ENCODE results near the gene USP47.

USP47 gene, protein sequence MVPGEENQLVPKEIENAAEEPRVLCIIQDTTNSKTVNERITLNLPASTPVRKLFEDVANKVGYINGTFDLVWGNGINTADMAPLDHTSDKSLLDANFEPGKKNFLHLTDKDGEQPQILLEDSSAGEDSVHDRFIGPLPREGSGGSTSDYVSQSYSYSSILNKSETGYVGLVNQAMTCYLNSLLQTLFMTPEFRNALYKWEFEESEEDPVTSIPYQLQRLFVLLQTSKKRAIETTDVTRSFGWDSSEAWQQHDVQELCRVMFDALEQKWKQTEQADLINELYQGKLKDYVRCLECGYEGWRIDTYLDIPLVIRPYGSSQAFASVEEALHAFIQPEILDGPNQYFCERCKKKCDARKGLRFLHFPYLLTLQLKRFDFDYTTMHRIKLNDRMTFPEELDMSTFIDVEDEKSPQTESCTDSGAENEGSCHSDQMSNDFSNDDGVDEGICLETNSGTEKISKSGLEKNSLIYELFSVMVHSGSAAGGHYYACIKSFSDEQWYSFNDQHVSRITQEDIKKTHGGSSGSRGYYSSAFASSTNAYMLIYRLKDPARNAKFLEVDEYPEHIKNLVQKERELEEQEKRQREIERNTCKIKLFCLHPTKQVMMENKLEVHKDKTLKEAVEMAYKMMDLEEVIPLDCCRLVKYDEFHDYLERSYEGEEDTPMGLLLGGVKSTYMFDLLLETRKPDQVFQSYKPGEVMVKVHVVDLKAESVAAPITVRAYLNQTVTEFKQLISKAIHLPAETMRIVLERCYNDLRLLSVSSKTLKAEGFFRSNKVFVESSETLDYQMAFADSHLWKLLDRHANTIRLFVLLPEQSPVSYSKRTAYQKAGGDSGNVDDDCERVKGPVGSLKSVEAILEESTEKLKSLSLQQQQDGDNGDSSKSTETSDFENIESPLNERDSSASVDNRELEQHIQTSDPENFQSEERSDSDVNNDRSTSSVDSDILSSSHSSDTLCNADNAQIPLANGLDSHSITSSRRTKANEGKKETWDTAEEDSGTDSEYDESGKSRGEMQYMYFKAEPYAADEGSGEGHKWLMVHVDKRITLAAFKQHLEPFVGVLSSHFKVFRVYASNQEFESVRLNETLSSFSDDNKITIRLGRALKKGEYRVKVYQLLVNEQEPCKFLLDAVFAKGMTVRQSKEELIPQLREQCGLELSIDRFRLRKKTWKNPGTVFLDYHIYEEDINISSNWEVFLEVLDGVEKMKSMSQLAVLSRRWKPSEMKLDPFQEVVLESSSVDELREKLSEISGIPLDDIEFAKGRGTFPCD (N-terminal part only)

DNA sequence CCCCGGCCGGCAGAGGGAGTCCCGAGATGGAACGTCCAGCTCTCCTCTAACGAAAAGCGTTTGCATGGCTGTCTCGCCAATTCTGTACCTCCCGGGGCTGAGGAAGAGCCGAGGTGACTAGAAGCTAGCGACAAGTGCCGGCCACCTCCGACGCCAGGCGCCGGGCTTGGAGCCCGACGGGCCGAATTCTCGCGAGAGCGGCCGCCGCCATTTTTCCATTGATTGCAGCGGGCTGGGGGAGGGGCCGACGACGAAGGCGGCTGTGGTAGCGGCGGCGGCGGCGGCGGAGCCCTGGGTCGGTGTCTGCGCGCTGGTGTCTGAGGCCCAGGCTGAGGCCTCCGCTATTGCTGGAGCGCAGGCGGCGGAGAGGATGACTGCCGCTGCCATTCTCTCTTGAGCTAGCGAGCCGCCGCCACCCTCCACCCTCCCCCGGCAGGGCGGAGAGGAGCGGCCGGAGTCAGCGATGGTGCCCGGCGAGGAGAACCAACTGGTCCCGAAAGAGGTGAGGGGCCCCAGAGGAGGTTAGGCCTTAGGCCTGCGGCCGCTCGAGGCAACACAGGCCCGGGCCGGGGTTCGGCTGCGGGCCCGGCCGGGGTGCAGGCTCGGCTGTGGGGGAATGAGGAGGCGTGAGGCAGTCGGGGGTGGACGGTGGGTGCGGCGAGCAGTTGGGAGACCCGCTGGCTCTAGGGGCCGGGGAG lies at the start of gene USP47:
Gene USP47, plus strand, starts transcription at position 250 of the 698 bp plus-strand sequence. Its CDS starts 214 bp downstream, at position 464.
- ATAC-seq = peak; percentile 77

DNA sequence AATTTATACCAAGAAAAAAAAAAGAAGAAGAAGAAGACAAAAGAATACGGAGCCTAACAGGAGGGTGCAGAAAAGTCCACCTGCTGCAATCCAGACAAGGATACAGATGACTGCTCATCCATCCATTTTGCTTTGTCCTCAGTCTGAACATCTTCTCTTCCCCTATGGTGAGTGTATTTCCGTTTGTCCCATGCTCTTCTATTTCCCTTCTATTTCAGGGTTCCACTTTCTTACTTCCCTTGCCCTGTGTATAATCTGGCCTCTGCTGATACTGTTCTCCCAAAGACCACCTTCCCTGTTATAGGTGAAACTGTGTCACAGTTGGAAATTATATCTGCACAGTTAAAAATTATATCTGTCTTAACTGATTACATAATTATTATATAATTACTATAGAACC lies 48.7 kb upstream of the USP47 start:
- DNase-seq = no peak
- ATAC-seq = no peak

More for the DNA sequence above, at the start of gene USP47:
- peak; percentile 95 for DNase-seq

DNA sequence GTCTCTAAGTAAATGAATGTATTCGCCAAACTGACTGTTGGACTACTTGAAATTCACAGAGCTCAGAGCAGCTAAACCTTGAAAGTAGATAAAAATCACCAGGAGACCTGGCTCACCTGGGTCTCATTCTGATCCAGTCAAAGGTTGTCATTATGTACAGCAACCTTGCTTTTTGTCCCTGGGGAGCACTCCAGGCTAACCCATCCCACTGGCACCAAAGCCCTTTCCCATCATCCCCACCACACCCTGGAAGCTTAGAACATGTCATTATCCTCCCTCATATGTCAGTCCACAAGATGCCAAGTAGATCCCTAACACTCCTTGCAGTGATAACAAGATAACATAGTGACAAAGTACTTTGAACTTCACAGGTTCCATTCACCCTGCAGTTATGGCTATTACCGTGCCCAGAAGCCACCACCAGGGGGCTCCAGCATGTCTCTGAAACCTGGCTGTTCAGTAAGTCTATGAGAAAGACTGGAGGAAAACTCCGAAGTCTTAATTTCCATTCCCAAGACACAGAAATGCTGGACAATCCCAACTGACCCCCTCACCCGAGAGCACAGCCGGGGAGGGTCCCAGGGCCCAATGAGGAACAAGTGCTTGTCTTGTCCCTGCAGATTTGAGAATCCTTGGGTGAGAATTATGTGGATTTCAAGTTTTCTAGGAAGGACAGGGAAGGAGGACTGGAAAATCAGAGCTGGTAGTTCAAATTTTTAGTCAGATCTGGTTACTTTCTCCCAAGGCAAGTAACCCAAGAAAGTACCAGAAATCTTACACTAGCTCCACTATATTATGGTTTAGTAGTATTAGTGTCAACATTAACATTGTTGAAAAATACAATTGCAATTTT lies 43.0 kb upstream of the USP47 start:
- ATAC-seq = peak; percentile 72
- peak; percentile 72 for DNase-seq

DNA sequence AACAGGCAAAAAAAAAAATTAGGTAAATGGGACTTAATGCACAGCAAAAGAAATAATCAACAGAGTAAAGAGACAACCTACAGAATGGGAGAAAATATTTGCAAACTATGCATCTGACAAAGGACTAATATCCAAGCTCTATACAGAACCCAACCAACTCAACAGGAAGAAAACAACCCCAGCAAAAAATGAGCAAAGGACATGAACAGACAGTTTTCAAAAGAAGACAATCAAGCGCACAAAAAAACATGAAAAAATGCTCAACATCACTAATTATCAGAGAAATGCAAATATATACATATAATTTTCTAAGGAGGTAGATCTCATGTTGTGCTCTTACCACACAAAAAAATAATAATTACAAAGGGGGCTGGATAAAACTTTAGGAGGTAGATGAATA lies 36.5 kb upstream of the USP47 start:
- no peak for ATAC-seq
- no peak for DNase-seq

DNA sequence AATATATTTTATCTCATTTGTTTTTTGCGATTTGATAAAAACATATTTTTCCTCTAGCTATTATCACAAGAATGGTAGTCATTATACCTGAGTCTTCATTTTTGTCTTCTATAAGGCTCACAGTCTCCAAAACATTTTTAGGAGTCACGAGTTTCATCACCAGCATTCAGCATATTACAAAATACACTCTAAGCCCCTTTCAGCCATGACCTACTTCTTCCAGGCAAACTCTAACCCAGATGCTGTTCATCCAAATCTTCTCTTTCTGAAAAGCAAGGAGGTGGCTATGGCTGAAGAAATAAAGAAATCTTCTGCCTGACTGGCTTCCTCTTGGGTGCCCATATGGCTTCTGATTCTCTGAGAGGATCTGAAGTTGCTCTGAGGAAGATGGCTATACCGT lies 35.7 kb upstream of the USP47 start:
- no peak for DNase-seq

DNA sequence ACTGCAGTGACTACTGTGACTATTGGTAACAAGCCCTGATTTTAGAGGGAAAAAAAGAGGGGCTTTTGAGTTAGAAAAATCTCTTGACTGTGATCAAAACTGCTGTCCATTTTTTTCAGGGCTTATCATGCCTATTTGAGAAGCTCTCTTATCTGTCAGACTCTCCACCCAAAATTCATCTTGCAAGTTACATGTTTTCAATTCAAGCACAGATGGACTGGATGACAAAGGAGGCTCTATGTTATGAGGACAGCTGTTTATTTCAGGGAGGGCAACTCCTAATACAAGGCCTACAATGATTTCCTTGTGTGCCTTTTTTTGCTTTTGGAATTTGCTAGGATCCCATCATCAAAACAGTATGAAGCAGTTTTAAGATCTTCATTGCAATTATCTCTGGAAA lies 35.2 kb upstream of the USP47 start:
- ATAC-seq (no peak), DNase-seq (no peak)

More for the DNA sequence above, 35.7 kb upstream of the USP47 start:
- ATAC-seq = no peak

DNA sequence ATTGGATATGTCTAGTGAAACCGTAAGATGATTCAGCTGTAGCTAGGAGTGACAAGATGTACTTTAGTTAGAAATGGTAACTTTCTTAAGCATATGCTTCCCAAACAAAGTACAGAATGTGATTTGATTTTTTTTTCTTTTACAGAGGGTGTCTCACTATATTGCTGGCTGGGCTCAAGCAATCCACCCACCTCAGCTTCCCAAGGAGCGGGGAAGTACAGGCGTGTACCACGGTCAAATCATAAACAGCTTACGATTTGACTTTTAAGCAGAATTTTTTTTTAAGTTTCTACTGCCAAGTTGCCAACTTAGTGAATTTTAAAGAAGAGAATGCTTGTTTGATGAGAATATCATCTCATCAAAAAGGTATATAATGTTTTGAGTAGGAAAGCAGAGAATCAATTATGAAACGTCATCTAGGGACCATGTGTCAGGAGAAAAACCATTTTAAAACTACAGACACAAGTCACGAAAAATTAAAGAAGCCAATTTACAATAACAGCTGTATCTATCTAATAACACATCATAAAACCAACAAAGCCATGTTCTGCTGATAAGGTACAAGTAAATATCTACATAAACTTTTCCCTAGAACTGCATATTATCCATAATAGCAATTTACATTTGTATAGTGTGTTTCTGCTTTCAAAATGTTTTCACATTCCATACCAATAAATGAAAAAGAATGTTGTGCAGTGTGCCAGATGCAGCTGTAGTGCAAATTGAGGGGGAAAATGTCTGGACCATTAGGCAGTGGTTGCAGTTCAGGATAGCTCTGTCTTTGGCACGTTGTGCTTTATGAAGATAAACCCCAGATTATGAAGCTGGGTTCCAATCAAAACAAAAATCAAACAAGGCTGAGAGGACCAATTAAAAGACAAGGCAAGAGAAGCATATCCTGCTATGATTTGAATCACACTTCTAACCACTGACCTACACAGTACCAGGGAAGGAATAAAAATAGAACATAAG lies 33.7 kb upstream of the USP47 start:
- DNase-seq (no peak), ATAC-seq (no peak)

DNA sequence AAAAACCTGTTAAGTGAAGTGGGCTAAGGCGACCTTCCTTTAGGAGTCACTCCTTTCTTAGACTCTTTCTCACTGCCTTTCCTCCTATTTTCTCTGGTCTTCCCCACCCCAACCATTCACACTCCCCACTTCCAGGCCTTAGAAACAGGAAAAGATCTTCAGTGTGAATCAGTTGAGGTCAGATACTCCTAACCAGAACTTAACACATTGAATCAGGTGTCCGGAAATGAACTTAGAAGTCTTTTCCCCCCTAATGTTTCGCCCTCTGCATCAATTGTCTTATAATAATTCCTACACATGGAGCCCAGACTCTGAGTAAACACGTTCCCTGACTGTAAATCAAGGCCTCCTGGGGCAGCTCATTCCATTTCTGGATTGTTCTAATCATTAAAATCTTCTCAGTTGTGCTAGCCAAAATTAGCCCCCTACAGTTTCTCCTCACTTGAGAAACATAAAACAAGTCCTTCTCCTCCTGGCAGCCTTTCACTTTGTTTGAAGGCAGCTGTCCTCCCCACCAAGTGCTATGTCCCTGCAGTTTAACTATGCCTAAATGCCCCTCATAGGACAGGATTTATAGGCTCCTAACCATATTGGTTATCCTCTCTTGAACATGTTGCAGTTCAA lies 32.7 kb upstream of the USP47 start:
- DNase-seq (no peak), ATAC-seq (no peak)

DNA sequence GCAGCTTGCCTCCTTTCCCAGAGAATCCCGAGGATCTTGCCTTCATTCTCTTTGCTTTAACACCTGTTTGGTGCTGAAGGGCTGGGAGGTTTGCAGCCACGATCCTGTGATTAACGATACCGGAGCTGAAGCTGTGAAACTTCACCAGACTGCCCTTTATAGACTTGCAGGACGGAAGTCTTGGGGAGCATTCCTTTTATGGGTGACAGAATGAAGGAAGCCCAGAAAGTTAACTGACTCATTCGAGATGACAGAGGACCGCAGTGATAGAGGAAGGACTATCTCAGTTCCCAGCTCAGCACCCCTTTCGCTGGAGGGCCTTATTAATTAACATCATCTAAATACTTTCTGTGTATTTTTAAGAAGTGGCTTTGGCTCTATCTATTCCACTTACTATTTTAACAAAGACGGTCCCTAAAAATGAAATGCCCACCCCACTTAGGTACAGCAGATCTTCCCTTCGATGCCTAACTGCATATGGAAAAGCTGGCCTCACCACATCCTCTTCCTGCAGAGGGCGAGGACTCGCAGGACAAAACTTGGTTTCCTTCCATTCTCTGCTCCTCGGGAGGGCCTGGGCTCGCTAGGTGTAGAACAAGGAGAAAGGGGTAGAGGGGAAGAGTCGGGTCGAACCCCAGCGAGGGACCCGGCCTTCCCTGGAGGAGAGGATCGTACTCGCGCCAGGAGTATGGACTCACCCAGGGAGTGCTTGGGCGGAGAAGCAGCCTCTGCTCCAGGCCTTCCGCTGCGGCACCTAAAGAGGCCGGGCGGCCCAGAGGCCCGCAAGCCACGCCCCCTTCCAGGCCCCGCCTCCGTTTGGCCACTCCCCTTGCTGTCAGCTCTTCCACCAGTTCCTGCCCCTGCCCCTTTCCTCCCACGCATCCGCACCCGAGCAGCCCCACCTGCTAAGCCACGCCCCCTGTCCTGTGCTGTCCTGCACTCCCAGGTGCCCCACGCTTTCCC lies 30.7 kb upstream of the USP47 start:
- ATAC-seq = no peak
- peak; percentile 17 for DNase-seq

DNA sequence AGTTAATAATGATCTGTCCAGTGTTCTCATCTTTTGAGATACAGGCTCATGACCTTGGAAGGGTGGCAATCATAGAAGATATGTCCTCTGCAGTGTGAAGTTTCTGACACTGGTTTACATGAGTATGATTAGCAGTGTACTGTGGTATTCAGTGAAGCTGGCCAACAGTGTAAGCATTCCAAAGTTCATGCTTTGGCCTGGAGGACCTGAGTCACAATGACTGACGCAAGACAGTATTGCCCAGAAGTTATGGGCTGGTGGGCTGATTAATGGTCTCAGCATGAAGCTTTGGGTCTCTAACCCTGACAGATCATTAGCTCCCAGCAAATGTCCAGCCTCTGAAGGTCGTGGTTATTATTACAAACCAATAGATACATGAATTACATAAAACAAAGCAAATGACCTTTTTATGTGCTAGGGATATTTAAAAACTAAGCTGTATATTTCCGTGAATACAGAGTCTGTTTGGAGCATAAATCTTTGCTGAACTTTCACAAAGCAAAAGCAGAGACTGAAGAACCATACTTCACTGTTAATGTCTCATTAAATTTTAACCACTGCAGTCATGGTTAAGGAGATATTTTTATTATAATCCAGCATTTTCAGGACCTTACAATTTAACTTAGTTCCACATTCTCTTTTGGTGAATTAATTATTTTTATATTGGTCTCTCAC lies 28.3 kb upstream of the USP47 start:
- no peak for ATAC-seq

DNA sequence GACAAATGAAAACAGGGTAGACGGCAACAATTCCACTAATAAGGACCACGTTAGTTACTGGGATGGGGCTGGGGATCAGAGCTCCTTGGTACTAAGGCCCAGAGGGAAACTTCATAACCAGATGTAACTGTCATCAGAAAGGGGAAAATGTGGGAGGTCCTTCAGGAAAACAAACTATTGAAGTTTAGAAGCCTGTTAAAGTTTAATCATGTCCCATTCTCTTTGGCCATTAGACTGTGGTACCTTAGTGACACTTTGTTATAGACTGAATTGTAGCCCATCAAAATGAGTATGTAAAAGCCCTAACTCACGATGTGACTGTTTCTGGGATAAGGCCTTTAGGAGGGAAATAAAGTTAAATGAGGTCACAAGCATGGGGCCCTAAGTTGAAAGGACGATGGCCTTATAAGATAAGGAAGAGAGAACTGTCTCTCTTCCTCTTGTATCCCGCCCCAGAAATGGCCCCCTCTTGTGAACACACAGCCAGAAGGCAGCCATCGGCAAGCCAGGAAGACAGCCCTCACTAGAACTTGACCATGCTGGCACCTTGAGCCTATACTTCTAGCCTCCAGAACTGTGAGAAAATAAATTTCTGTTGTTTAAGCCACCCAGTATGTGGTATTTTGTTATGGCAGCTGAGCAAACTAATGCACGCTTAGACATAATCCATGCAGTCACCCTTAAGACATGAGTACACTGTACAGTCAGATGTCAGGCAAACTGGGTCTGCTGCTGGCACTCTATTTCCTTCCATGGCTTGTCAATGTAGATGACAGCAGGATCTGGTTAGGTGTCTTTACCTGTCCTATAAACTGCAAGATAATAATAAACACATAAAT lies 26.9 kb upstream of the USP47 start:
- no peak for ATAC-seq

More for the DNA sequence above, 28.3 kb upstream of the USP47 start:
- DNase-seq = no peak

DNA sequence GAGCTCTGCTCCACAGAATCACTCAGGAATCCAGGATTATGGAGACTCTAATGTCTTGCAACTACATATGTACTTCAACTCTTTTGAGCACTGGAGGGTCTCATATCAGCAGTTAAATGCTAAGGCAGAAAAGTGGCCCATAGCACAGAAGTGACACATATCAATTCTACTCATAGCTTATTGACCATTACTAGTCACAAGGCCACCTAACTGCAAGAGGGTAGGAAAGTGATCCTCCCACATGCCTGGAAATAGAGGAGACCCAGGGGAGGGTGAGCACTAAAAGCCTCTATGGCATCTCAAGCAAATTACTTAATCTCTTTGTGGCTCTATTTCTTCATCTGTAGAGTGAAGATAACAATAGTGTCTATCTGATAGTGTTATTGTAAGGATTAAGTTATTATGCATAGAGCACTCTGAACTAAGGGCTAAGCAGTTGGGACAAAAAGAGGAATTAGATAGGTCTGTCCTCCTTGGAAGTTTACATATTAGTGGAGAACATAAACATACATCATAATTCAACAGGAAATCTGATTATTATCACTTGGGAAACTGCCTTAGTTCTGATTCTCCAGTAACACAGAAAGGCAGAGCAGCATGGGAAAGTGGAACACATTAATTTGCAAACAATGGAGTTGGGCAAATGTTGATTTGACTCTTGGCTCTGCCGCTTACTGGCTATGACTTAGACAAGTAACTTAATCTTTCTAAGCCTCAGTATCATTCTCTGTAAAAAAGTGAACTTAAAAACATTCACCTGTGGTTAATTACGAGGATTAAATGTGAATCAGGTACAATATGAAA lies 25.1 kb upstream of the USP47 start:
- DNase-seq = no peak
- ATAC-seq = no peak

More for the DNA sequence above, 26.9 kb upstream of the USP47 start:
- DNase-seq = no peak

DNA sequence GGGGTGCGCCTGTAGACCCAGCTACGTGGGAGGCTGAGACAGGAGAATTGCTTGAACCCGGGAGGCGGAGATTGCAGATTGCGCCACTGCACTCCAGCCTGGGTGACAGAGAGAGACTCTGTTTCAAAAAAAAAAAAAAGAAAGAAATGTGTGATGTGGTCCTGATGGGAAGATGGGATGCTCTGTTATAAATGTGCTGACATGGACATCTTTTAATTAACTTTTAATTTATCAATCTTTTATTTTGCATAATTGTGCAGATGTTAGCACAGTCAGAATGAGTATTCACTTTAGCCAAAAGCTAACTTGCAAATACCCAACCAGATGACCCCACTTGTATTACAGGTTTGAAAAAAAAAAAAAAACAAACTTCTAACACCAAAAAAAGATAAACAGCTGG lies 23.8 kb upstream of the USP47 start:
- ATAC-seq = no peak
- no peak for DNase-seq

DNA sequence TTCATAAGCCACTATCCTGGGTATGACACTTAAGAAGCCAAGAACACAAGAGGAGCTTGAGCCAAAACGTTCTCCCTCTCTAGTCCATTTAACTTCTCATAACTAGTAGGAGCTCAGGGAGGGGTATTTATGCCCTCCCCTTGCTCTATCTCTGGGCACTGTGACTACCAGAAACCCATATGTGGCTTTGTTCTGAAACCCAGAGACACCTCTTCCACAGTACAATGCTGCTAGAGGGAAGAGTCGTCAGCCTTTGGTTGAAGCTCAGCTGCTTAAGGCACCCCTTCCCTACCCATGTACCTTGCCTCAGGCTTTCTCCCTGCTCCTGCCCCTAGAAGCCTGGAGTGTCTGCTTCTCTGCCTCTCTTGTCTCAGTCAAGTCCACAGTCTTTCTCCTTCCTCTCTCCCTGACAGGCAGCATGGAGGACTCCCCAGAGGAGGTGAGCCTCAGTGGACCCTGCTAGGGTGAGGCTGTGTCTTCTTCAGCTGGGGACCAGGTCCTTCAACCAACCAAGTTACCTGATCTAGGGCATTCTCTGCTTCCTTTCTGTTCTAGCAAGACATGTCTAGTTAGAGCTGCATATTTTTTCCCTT lies 23.1 kb upstream of the USP47 start:
- DNase-seq (no peak), ATAC-seq (no peak)

DNA sequence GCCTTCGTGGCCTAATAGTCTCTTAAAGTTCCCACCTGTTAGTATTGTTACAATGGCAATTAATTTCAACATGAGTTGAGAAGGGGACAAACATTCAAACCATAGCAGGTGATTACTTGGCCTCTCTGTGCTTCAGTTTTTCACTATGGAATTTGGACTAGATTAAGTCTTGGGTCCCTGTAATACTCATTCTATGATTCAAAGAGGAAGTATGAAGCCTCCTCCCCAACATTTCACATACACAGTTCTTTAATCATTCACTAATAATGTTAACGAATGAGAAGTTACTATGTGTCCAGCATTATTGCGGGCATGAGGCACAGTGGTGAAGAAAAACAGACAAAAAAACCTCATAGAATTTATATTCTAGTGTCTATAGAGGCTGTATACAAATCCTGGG lies 19.9 kb upstream of the USP47 start:
- no peak for DNase-seq
- no peak for ATAC-seq

Data from stimulated activated naive CD8-positive, alpha-beta T cell treated with anti-CD3 and anti-CD28 coated beads, Interleukin-15, Interleukin-2, amounts not matched to agents 100 U/mL and 50 U/mL, for 24 hours (primary cell).